Stimulated activated CD4-positive, alpha-beta T cell treated with anti-CD3 and anti-CD28 coated beads, Interleukin-1b, Interleukin-23, amount 100 ng/mL, for 1 hour (primary cell): ENCODE measurements around the gene SSBP3.

Experiments
- DNase-seq, 2 donors: peaks; one replicate each; pipeline ENCODE4 v3.0.0-alpha.2; 2020; ENCODE audit warnings: low read depth in 2 of 2

SSBP3 gene

GRCh38 chr1:54371038-54371941 lies 34.9 kb downstream of the SSBP3 start:
- no peak for DNase-seq

- no peak for DNase-seq
Observed at GRCh38 chr1:54370287-54370989, 35.8 kb downstream of the SSBP3 start.

- DNase-seq = no peak
Observed at GRCh38 chr1:54367613-54368012, 38.6 kb downstream of the SSBP3 start.

GRCh38 chr1:54365847-54366246 lies 40.3 kb downstream of the SSBP3 start:
- DNase-seq = no peak

GRCh38 chr1:54365398-54365797 lies 40.8 kb downstream of the SSBP3 start:
- no peak for DNase-seq

- DNase-seq = no peak
Observed at GRCh38 chr1:54364995-54365394, 41.2 kb downstream of the SSBP3 start.

- no peak for DNase-seq
Observed at GRCh38 chr1:54364582-54364981, 41.6 kb downstream of the SSBP3 start.

GRCh38 chr1:54363925-54364324 lies 42.3 kb downstream of the SSBP3 start:
- DNase-seq = no peak

GRCh38 chr1:54362881-54363340 lies 43.3 kb downstream of the SSBP3 start:
- no peak for DNase-seq

- DNase-seq = no peak
Observed at GRCh38 chr1:54361342-54361741, 44.9 kb downstream of the SSBP3 start.

- no peak for DNase-seq
Observed at GRCh38 chr1:54360165-54361005, 45.8 kb downstream of the SSBP3 start.

GRCh38 chr1:54359393-54360162 lies 46.6 kb downstream of the SSBP3 start:
- DNase-seq = no peak

- no peak for DNase-seq
Observed at GRCh38 chr1:54358503-54359168, 47.6 kb downstream of the SSBP3 start.

GRCh38 chr1:54357967-54358366 lies 48.2 kb downstream of the SSBP3 start:
- no peak for DNase-seq

GRCh38 chr1:54356680-54357147 lies 49.5 kb downstream of the SSBP3 start:
- no peak for DNase-seq

- DNase-seq = no peak
Observed at GRCh38 chr1:54355931-54356679, 50.1 kb downstream of the SSBP3 start.

- no peak for DNase-seq
Observed at GRCh38 chr1:54354899-54355298, 51.3 kb downstream of the SSBP3 start.

- DNase-seq = no peak
Observed at GRCh38 chr1:54353959-54354358, 52.2 kb downstream of the SSBP3 start.

- DNase-seq = no peak
Observed at GRCh38 chr1:54352755-54353154, 53.4 kb downstream of the SSBP3 start.

GRCh38 chr1:54350360-54350759 lies 55.8 kb downstream of the SSBP3 start:
- no peak for DNase-seq
